ENCODE measurements around the gene CDK5RAP2.
A peak's percentile ranks its signal among the peaks of the same experiment; 100 is the strongest.
"Not testable (repeated sequence)": the region's sequence is repeated elsewhere in the genome, so short reads cannot be mapped to it uniquely, and the experiment has no call there.

Gene CDK5RAP2

GRCh38 chr9:120510816-120511215, 69.2 kb downstream of the CDK5RAP2 start:
- DNase-seq = no peak

GRCh38 chr9:120507936-120508510, 71.9 kb downstream of the CDK5RAP2 start:
- no peak for DNase-seq

- no peak for DNase-seq
These were observed 74.8 kb downstream of the CDK5RAP2 start for GRCh38 chr9:120505186-120505585.

- DNase-seq = no peak
These were observed 79.2 kb downstream of the CDK5RAP2 start for GRCh38 chr9:120500733-120501132.

- DNase-seq = not testable (repeated sequence)
These were observed 82.1 kb downstream of the CDK5RAP2 start for GRCh38 chr9:120497865-120498264.

- DNase-seq = not testable (repeated sequence)
These were observed 83.5 kb downstream of the CDK5RAP2 start for GRCh38 chr9:120496438-120496837.

- no peak for DNase-seq
These were observed 88.9 kb downstream of the CDK5RAP2 start for GRCh38 chr9:120490888-120491595.

- DNase-seq = no peak
These were observed 93.1 kb downstream of the CDK5RAP2 start for GRCh38 chr9:120486835-120487234.

- no peak for DNase-seq
These were observed 93.6 kb downstream of the CDK5RAP2 start for GRCh38 chr9:120486347-120486746.

- no peak for DNase-seq
These were observed 94.2 kb downstream of the CDK5RAP2 start for GRCh38 chr9:120485788-120486187.

GRCh38 chr9:120484162-120484561, 95.8 kb downstream of the CDK5RAP2 start:
- DNase-seq = no peak

- no peak for DNase-seq
These were observed 97.4 kb downstream of the CDK5RAP2 start for GRCh38 chr9:120482424-120483186.

- no peak for DNase-seq
These were observed 98.1 kb downstream of the CDK5RAP2 start for GRCh38 chr9:120481846-120482245.

- DNase-seq = no peak
These were observed 98.7 kb downstream of the CDK5RAP2 start for GRCh38 chr9:120481248-120481647.

- DNase-seq = no peak
These were observed 99.3 kb downstream of the CDK5RAP2 start for GRCh38 chr9:120480707-120481106.

- DNase-seq = no peak
These were observed 101.8 kb downstream of the CDK5RAP2 start for GRCh38 chr9:120478208-120478607.

GRCh38 chr9:120477534-120478001, 102.4 kb downstream of the CDK5RAP2 start:
- DNase-seq = peak; percentile 60

GRCh38 chr9:120475341-120475740, 104.6 kb downstream of the CDK5RAP2 start:
- peak; percentile 32 for DNase-seq

GRCh38 chr9:120474591-120475243, 105.2 kb downstream of the CDK5RAP2 start:
- DNase-seq = no peak

GRCh38 chr9:120473608-120474007, 106.4 kb downstream of the CDK5RAP2 start:
- DNase-seq = no peak

GRCh38 chr9:120465685-120466407, 114.1 kb downstream of the CDK5RAP2 start:
- DNase-seq = no peak

- DNase-seq = no peak
These were observed 115.0 kb downstream of the CDK5RAP2 start for GRCh38 chr9:120464887-120465421.

Measured in right hindlimb (tissue), 1 donor.